OCI-LY3 (cell line): ENCODE measurements around the gene GTF2I.
"Not testable (repeated sequence)": the region's sequence is repeated elsewhere in the genome, so short reads cannot be mapped to it uniquely, and the experiment has no call there.

Experiments
- H2AFZ ChIP-seq: fragments of 200-600, 300-600 bp; shearing (Covaris generic); 2 replicates; pipeline ENCODE4 v1.6.0; 2014; ENCODE audit warnings: antibody characterized with exemption, low read depth, low read length
- H3K27ac ChIP-seq: fragments of 200-600, 300-600 bp; sonication (generic); 2 replicates; pipeline ENCODE4 v1.5.1; 2014; ENCODE audit warnings: mild to moderate bottlenecking, low read length, moderate library complexity, mixed read lengths
- H3K27me3 ChIP-seq: fragments of 200-600, 300-600 bp; sonication (generic); 2 replicates; pipeline ENCODE4 v1.6.1; 2014; ENCODE audit warnings: low read depth, low read length, mixed read lengths
- H3K36me3 ChIP-seq: fragments of 200-600, 300-600 bp; sonication (generic); replicated peaks from 2 replicates; pipeline ENCODE3; 2014; ENCODE audit warnings: low read depth, low read length, mixed read lengths
- H3K4me1 ChIP-seq: fragments of 300-600, 200-600 bp; sonication (generic); 2 replicates; pipeline ENCODE4 v1.6.1; 2014; ENCODE audit warnings: low read length, mixed read lengths
- H3K4me2 ChIP-seq: fragments of 200-600, 300-600 bp; sonication (generic); 2 replicates; pipeline ENCODE4 v1.6.1; 2014; ENCODE audit warnings: low read length, mixed read lengths
- H3K4me3 ChIP-seq: fragments of 300-600, 200-600 bp; sonication (generic); 2 replicates; pipeline ENCODE4 v1.5.1; 2014; ENCODE audit warnings: antibody characterized with exemption, mild to moderate bottlenecking, low read length, moderate library complexity
- H3K79me2 ChIP-seq: fragments of 300-600, 200-600 bp; shearing (Covaris generic); 2 replicates; pipeline ENCODE4 v1.6.1; 2014; ENCODE audit warnings: mild to moderate bottlenecking, low read length, mixed read lengths
- H3K9ac ChIP-seq: fragments of 300-600, 200-600 bp; shearing (Covaris generic); 2 replicates; pipeline ENCODE4 v1.6.0; 2014; ENCODE audit warnings: mild to moderate bottlenecking, low read length, moderate library complexity
- H3K9me3 ChIP-seq: fragments of 200-600, 300-600 bp; shearing (Covaris generic); 2 replicates; pipeline ENCODE4 v1.6.1; 2014; ENCODE audit warnings: low read length, mixed read lengths; ENCODE audit not compliant: insufficient read depth
- H4K20me1 ChIP-seq: fragments of 200-600, 300-600 bp; sonication (generic); 2 replicates; pipeline ENCODE4 v1.6.1; 2016; ENCODE audit warnings: low read length, mixed read lengths; ENCODE audit not compliant: insufficient read depth

GTF2I gene

DNA sequence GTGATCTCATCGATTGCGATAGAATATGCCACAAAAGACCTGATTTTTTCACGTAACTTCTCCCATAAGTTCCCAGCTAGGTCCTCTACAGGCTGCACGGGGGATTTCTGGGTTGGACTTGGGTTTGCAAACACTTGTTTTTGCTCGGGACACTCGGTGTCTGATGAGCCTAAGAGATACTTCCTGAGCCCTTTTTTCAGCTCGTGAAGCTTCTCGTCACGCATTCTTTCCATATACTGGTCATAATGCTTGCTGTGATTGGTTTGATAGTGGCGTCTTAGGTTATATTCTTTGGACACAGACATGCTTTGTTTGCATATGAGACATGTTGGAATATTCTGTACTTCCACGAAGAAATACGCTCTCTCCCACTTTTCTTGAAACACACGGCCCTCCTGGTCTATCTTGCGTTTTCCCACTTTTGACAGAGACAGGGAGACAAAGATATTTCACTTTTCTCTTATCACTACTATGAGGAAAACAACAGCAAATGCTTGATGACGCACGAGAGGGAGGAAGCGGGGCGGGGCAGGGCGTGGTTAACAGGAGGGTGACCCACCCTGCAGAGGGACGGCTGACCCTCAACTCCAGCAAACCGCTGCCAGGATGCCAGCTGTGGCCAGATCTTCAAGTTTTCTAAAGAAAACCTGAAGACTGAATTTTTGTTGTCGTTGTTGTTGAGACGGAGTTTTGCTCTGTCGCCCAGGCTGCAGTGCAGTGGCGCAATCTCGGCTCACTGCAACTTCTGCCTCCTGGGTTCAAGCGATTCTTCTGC lies 140.5 kb downstream of the GTF2I start:
- not testable (repeated sequence) for H3K4me1 ChIP-seq, H2AFZ ChIP-seq, H3K79me2 ChIP-seq, H3K27ac ChIP-seq, H3K27me3 ChIP-seq, H3K4me3 ChIP-seq, H3K4me2 ChIP-seq, H3K9ac ChIP-seq, H4K20me1 ChIP-seq, H3K36me3 ChIP-seq, H3K9me3 ChIP-seq

DNA sequence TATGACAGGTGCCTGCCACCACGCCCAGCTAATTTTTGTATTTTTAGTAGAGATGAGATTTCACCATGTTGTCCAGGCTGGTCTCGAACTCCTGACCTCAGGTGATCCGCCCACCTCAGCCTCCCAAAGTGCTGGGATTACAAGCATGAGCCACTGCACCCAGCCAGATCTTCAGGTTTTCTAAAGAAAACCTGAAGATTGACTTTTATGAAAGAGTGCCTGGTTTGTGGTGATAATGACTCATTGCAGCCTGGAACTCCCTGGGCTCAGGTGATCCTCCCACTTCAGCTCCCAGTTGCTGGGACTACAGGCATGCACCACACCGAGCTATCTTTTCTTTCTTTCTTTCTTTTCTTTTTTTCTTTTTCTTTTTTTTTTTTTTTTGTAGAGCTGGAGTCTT lies 141.1 kb downstream of the GTF2I start:
- not testable (repeated sequence) for H3K79me2 ChIP-seq, H3K4me1 ChIP-seq, H2AFZ ChIP-seq, H3K4me2 ChIP-seq, H3K27ac ChIP-seq, H3K9me3 ChIP-seq, H3K36me3 ChIP-seq, H3K4me3 ChIP-seq, H3K27me3 ChIP-seq, H4K20me1 ChIP-seq, H3K9ac ChIP-seq
